DMS 273 treated with DMSO at 0.1 percent for 48 hours (cell line): ENCODE data around the gene CMSS1.
"Not testable (repeated sequence)": the region's sequence is repeated elsewhere in the genome, so short reads cannot be mapped to it uniquely, and the experiment has no call there.

ENCODE experiments used
- DNase-seq: peaks from one replicate; lab custom pipeline; 2025; lab: John Stamatoyannopoulos, UW

Gene CMSS1

GRCh38 chr3:99818818-99819217 lies 1.2 kb downstream of the CMSS1 start:
- DNase-seq: no peak

DNA sequence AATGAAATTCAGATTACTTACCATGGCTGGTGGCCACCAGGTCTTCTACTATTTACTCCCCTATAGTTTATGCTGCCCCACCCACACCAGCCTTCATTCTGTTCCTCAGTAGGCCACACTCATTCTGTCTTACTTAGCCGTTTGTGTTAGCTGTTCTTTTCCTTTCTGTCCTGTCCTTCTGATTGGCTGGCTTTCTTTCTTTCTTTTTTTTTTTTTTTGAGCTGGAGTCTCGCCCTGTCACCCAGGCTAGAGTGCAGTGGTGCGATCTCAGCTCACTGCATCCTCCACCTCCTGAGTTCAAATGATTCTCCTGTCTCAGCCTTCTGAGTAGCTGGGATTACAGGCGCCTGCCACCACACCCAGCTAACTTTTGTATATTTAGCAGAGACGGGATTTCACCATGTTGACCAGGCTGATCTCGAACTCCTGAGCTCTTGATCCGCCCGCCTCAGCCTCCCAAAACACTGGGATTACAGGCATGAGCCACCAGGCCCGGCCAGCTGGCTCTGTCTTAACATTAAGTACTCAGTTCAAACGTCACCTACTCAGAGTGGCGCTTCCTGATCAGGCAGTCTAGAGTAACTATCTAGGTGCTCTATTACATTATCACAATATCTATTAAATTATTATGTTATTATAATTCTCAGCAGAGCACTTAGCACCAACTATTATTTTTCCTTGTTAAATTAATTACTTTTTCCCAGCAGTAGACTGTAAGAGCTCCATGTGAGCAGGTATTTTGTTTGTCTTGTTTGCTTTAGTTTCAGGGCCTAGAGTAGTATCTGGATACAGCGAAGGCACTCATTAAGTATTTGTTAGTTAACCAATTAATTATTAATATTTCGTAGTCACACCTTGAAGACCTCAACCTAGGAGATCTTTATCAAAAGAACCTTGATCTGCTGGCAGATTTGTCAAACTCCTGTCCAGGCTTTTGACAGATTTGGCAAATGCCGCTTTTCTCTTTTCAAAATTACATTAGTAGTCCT lies 6.4 kb downstream of the CMSS1 start:
- DNase-seq: peak; percentile 40

DNA sequence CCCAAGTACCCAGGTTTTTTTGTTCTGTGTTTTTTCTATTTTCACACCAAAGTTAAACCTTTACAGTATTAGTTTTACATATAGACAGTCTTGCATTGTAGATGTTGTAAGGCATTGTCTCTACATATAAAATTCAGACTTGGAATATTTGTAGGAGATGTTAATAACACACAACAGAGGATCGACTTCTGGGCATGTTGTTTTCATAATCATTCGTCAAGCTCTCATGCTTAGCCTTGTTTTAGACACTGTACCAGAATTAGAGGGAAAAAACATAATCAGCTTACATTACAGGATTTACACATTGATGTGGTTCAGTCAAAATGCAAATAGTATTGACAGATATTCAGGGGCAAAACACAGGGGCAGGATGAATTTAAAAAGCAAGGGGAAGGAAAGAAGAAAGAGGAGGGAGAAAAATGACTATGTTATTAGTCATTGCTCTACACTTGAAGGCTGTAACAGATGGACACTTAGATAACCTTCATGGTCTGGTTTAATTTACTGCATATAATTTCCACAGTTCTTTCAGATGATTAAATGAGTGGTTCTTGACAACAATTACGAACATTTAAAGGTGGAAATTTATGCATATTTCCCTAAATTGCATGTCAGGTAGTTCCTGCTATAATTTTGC lies 7.5 kb downstream of the CMSS1 start:
- DNase-seq: peak; percentile 31

DNA sequence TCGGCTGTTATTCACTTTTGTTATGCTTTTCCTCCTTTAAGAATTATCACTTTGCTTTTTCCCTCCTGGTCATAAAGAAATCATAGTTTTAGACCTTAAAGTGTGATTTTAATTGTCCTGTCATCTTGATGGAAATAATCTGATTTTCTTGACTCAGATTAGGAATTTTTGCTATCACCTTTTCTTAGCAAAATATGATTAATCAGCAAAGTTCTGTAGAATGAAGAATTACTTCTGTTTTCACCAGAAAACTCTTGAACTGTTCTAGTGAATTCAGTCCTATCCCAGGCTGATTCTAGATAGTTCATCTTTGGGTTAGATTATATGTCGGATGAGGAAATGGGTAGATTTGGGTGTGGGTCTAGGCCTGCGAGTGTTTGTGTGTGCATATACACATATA lies 12.2 kb downstream of the CMSS1 start:
- DNase-seq: no peak

DNA sequence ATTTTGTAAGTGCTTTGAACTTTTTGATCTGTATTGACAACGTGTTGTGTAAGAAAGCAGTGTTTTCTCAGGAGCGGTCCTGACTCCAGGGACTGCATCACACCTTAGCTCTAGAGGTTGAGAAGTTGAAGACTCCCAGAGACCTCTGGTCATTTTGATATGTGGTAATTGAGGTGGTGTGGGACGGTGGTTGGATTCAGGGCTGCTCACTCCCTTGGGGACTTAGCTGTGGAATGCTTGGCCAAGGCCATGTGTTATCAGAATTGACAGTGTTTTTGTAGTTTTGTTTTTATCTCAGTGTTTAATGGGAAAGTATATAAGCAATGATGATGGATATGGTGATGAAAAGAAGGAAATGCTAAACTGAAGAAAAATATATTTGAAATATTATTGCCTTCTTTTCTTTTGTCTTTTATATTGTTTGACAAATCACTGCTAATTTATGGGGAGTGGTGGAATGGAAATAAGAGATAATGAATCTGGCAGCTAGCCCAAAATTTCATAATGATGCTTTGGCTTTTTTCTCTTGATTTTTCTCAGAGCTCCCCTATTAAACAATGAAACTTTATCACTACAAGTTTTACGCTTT lies 16.0 kb downstream of the CMSS1 start:
- DNase-seq: no peak

DNA sequence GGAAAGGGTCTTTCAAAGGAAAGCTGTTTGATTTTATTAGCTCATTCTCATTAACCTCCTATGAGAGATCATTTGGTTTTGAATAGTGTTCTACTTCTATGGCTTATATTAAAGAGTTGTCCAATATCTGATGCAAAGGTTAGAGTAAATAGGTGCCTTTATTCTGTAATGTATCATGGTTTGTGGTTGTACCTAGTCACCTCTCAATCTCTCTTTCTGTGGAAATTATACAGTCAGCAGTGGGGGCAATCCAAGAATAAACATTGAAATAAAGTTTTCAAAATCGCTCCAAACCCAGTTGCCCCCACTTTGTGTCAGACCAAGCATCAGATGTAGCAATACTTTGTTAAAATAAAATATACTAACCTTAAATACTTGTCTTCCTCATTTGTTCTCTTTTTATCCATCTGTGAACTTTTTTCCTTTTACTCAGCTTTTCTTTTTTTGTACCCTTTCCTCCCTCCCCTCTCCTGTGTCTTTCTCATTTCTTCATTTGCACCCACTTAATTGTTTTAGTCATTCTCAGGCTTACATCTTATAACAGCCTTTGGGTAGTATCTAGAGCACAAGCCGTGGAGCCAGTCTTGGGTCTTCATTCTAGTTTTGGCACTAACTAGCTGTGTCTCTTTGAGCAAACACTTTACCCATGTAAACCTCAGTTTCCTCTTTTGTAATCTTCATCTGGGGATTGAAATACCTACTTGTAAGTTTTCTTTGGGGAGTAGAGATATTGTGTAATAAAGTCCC lies 16.7 kb downstream of the CMSS1 start:
- no peak for DNase-seq

GRCh38 chr3:99836681-99837080 lies 19.0 kb downstream of the CMSS1 start:
- no peak for DNase-seq

DNA sequence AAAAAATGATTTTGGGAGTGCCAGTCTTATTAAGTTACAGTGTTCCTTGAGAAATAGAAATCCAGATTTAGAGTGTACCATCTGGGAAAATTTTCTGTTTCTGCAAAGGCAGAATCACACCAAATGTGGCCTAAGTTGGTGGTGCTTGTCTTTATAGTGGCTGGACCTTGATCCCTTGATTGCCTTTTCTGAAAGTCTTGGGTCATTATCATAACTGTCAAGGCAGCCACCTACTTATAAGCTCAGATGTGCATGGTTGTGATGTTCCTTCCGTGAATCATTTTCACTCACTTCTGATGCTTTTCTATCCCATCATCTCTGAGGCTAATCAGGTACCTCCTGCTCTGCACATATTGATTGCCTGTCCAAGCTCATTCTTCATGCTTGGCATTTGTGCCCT lies 20.1 kb downstream of the CMSS1 start:
- DNase-seq: no peak

DNA sequence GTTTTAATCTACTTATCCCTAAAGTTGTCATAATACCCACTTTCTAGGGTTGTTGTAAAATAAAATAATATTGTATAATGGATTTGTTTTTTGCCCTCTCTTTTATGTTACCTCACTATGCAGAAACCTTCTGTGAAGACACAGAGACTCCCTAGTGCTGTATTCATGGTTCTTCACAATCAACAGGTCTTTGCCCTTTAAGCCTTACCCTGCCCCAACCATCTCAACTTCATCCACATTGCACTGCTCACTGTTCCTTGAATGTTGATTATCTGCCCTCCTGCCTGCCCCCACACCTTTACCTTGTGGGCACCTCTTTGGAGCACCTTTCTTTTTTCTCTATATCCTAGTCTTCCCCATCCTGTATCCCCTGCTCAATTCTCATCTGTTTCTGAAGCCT lies 21.1 kb downstream of the CMSS1 start:
- DNase-seq: no peak

- DNase-seq: no peak
Measured at GRCh38 chr3:99839613-99840012, 22.0 kb downstream of the CMSS1 start.

DNA sequence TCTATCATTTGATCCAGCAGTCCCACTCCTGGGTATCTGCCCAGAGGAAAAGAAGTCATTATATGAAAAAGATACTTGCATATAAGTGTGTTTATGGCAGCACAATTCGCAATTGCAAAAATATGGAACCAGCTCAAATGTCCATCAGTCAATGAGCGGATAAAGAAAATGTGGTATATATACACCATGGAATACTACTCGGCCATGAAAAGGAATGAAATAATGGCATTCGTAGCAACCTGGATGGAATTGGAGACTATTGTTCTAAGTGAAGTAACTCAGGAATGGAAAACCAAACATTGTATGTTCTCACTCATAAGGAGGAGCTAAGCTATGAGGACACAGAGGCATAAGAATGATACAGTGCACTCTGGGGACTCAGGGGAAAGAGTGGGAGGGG lies 24.3 kb downstream of the CMSS1 start:
- DNase-seq: not testable (repeated sequence)

GRCh38 chr3:99842826-99843589 lies 25.3 kb downstream of the CMSS1 start:
- DNase-seq: peak; percentile 27

DNA sequence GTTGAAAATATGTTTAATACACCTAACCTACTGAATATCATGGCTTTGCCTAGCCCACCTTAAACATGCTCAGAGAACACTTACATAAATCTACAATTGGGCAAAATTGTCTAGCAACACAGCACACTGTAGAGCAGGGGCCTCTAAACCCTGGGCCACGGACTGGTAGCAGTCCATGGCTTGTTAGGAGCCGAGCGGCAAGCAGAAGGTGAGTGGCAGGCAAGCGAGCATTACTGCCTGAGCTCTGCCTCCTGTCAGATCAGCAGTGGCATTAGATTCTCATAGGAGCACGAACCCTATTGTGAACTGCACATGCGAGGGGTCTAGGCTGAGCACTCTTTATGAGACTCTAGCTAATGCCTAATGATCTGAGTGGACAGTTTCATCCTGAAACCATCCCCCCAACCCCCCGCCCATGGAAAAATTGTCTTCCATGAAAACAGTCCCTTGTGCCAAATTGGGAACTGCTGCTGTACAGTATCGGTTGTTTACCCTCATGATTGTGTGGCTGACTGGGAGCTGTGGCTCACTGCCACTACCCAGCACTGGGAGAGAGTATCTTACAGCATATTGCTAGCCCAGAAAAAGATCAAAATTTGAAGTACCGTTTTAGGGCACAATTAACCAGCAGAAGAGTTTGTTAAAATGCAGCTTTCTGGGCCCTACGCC lies 26.1 kb downstream of the CMSS1 start:
- no peak for DNase-seq

DNA sequence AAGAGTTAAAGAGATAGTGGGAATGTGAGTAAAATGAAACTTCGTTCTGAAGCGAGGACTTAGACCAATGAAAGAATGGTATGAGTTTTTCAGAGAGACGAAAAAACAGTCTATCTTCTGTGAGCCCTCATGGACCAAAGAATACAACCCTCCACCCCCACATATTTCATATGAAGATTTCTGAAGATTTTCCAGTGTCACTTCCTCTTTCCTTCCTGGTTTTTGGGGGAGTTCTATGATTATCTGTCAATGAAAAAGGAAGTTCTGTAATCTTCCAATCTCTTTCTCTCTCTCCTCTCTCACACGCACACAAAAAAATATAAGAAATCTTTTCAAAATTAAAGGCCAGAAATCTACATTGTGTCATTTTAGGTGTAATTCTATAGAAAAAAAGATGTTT lies 27.7 kb downstream of the CMSS1 start:
- DNase-seq: no peak

DNA sequence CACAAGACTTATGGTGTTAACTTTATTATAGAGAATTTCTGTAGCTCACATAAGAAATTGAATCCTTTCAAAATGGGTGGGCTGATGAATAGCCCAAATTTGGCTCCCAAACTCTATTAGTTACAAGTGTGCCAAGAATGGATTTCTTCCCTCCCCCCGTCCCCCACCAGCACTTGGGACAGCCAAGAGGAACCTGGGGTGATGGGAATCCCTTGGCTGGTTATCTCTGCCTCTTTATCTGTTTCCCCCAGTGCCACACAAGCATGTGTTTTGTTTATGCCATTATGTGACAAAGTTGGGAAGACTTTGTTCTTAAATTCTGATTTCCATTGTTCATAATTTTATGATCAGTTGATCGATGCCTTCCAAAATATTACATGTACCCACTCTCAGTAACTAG lies 28.3 kb downstream of the CMSS1 start:
- DNase-seq: no peak

DNA sequence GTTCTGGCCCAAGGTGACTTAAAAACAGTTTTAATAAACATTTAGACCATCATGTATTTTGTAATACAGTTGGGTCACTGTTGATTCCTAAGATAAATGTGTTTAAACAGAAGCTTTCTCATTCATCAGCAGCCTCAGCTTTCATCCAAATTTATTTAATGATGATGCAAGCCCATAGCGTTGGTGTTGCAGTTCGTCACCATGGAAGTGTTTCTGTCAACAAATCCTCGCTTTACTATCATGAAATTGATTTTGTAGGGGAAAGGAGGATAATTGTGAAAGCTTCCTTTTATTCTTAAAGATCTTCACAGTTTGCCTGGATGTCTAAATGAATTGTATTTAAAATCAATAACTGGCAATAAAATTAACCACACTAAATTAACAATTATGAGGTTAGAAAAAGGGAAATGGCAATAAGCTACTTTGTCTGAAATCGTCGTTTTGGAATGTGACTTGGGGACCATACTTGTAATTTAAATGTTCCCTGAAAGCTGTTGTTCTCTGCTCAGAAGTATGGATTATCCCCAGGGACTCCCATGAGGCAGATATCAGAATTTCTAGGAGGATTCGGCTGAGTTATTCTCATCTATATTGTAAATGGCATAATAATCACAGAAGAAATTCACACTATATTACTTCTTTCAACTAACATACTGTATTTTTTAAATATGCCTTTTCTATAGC lies 29.0 kb downstream of the CMSS1 start:
- no peak for DNase-seq

DNA sequence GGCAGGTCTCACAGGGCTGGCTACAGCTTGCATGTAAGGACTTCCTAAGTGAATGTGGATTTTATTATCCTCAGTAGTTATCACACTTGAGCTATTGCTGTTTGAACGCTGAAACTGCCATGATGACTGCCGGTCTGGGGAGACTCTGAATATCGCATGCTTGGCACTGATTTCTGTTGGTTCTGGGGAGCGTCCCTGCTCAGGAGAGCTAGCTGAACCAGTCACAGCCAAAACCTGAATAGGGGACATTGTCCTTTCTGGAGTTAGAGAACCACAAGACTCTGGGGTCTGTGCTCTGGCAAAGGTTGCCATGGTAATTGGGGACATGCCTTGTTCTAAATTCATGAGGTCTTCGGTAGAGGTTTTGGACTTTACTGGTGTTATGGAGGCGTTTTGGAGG lies 30.8 kb downstream of the CMSS1 start:
- no peak for DNase-seq

DNA sequence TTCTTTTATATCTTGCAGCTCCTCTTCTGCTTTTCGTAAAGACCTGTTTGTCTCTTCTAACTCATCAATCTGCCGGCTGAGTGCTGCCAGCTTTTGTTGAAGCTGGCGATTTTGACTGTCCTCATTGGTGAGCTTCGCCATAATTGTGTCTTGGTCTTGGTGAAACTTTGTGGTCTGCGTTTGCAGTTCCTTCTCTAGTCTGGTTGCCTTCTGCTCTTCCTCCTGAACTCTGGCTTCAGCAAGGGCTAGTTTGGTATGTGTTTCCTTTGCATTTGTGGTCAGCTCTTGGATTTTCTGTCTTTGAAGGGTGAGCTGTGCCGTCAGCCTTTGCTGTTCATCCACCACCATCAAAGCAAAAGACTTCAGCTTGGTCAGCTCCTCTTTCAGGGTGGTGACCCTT lies 32.9 kb downstream of the CMSS1 start:
- no peak for DNase-seq

DNA sequence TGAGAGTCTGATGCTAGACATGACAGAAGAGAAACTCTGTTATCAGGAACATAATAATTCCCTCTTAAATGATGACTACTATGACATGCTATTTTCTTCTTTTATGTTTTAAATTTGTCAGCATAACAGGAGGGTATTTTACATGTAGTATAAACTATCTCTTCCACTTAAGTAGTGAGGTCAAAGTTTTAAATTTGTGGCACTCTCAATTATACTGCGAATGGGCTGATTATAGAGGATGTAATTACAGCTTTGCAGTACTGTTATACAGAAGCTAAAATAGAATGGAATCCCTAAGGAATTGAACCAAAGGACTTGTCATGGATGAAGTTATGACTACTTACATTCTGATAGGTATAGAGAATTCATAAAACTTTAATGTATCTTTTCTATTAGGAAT lies 34.3 kb downstream of the CMSS1 start:
- DNase-seq: no peak

- no peak for DNase-seq
Measured at GRCh38 chr3:99852851-99853250, 35.2 kb downstream of the CMSS1 start.
